Karpas-422 (cell line): ENCODE data around the gene NLGN1. TPM values are rescaled to one million over a fixed set of nuclear protein-coding genes. Genes with fewer than 3 reads are reported as not detected.

Source experiments
- DNase-seq: peaks from one replicate; pipeline ENCODE4 v3.0.0-alpha.2; 2015
- H2AFZ ChIP-seq: fragments of 200-600 bp; sonication (generic); 2 replicates; pipeline ENCODE4 v1.6.1; 2014; ENCODE audit warnings: antibody characterized with exemption, low read length, mixed read lengths
- H3K27ac ChIP-seq: fragments of 200-600 bp; sonication (generic); 2 replicates; pipeline ENCODE4 v1.5.1; 2014; ENCODE audit warnings: mild to moderate bottlenecking, low read length, moderate library complexity
- H3K27me3 ChIP-seq: fragments of 200-600 bp; sonication (generic); 2 replicates; pipeline ENCODE4 v1.6.1; 2014; ENCODE audit warnings: low read length, mixed read lengths
- H3K36me3 ChIP-seq: fragments of 200-600 bp; sonication (generic); 2 replicates; pipeline ENCODE4 v1.6.1; 2014; ENCODE audit warnings: low read length, mixed read lengths; ENCODE audit not compliant: insufficient read depth
- H3K4me1 ChIP-seq: fragments of 200-600 bp; sonication (generic); 2 replicates; pipeline ENCODE4 v1.6.1; 2014; ENCODE audit warnings: mild to moderate bottlenecking, low read length, mixed read lengths
- H3K4me2 ChIP-seq: fragments of 200-600 bp; sonication (generic); 2 replicates; pipeline ENCODE4 v1.6.1; 2014; ENCODE audit warnings: low read length, low read depth, mild to moderate bottlenecking; ENCODE audit not compliant: poor library complexity, severe bottlenecking
- H3K4me3 ChIP-seq: fragments of 200-600 bp; sonication (generic); 2 replicates; pipeline ENCODE4 v1.5.1; 2014; ENCODE audit warnings: mild to moderate bottlenecking, antibody characterized with exemption, low read length, mixed read lengths
- H3K79me2 ChIP-seq: fragments of 200-600 bp; sonication (generic); 2 replicates; pipeline ENCODE4 v1.6.1; 2014; ENCODE audit warnings: mild to moderate bottlenecking, low read length, mixed read lengths
- H3K9ac ChIP-seq: fragments of 200-600 bp; sonication (generic); 2 replicates; pipeline ENCODE4 v1.6.0; 2014; ENCODE audit warnings: low read length
- H3K9me2 ChIP-seq: fragments of 200-600 bp; sonication (generic), shearing (Covaris generic); replicated peaks from 2 replicates; pipeline ENCODE4 v1.6.0; 2014; ENCODE audit warnings: mild to moderate bottlenecking, low read length, moderate library complexity; ENCODE audit not compliant: insufficient read depth
- H3K9me3 ChIP-seq: fragments of 300-700, 200-600 bp; sonication (generic); 2 replicates; pipeline ENCODE4 v1.6.1; 2014; ENCODE audit warnings: low read length, mixed read lengths
- H4K20me1 ChIP-seq: fragments of 200-600 bp; sonication (generic); 2 replicates; pipeline ENCODE4 v1.6.1; 2014; ENCODE audit warnings: mild to moderate bottlenecking, antibody characterized with exemption, low read length, low read depth; ENCODE audit not compliant: insufficient read depth
- total RNA-seq: library from RNA; depleted of rRNA; stranded (reverse); fragments of >200 nt; shearing (Covaris generic); gene quantifications from 2 replicates; pipeline ENCODE4 v1.2.3, GENCODE V29; 2014; ENCODE audit warnings: low replicate concordance

NLGN1 gene
- total RNA-seq, 1 experiment from 2014 or later, result not detected

DNA sequence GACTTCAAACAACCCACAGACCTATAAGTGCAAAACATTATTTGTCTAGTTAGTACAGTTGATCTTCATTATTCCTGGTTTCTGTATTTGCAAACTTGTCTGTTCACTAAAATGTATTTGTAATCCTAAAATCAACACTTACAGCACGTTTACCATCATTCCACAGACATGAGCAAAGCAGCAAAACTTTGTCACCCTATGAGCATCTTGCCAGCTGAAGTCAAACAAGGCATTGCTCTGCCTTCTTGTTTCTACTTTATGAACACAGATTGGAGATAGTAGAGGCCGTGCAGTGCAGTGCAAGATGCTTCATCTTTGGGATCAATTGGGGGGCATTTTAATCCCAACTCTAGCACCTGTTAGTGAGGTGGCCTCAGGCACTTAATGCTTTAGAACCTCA, 202.1 kb downstream of the NLGN1 start:
- H3K9me3 ChIP-seq, result peaks cover 20% of the 10 kb centered on the region
- no peak overlapping the region for H3K4me3 ChIP-seq
- no peaks in the 10 kb centered on the region for H3K9me2 ChIP-seq
- no peaks in the 10 kb centered on the region for H4K20me1 ChIP-seq
- no peak overlapping the region for H3K4me2 ChIP-seq
- H3K4me1 ChIP-seq, result no peaks in the 10 kb centered on the region
- no peak overlapping the region for H3K27ac ChIP-seq
- H2AFZ ChIP-seq, result no peak overlapping the region
- H3K79me2 ChIP-seq, result no peaks in the 10 kb centered on the region
- H3K36me3 ChIP-seq, result no peaks in the 10 kb centered on the region
- no peak overlapping the region for H3K9ac ChIP-seq
- no peak for DNase-seq
- H3K27me3 ChIP-seq, result no peaks in the 10 kb centered on the region

DNA sequence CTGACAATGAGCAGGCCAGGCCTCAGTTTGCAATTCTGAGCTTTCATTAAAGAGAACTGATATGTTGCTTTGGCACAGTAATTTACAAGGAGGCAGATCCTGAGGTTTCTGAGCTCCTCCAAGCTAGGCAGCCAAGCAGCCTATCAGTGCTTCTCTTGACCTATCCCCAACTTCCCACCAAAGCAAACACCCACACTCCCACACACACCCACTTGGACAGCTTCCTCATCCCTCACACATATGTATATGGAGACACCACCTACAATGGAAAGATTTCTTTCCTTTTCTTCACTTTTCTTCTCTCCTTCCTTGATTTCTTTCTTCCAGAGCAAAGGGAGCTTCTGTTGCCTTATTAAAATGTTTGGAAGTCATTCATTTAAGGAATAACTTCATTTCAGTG, 217.0 kb downstream of the NLGN1 start:
- no peaks in the 10 kb centered on the region for H3K4me1 ChIP-seq
- H3K9me3 ChIP-seq, result peaks cover 24% of the 10 kb centered on the region

DNA sequence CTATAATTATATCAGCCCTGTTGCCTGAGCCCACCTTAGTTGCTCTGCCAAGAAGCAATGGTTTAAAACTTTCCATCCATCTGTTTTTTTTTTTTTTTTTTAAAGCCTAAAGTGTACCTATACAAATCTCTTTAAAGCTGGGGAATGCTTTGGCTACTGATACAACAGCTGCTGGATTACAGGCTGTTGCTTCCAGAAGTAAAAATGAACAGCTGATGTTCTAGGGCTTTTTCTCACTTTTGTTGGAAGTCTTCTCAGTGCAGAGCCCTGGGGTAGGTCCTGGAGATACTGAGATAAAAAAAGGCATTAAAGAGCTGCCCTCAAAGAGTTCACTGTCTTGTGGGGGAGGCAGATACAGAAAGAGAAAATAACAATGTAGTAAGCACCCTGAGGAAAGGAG, 218.1 kb downstream of the NLGN1 start:
- Histone ChIP-seq H3K4me3 (no peak overlapping the region), H3K9ac (no peak overlapping the region), H2AFZ (no peak overlapping the region), H3K27ac (no peak overlapping the region), H3K4me1 (no peaks in the 10 kb centered on the region), H3K4me2 (no peak overlapping the region), H3K79me2 (no peaks in the 10 kb centered on the region), H4K20me1 (no peaks in the 10 kb centered on the region), H3K27me3 (no peaks in the 10 kb centered on the region), H3K9me2 (no peaks in the 10 kb centered on the region), H3K9me3 (peaks cover 30% of the 10 kb centered on the region), H3K36me3 (no peaks in the 10 kb centered on the region)
- no peak for DNase-seq

More for the DNA sequence above, 217.0 kb downstream of the NLGN1 start:
- H3K9me2 ChIP-seq, result no peaks in the 10 kb centered on the region
- H3K4me2 ChIP-seq, result no peak overlapping the region
- no peaks in the 10 kb centered on the region for H4K20me1 ChIP-seq
- H3K27me3 ChIP-seq, result no peaks in the 10 kb centered on the region
- no peak overlapping the region for H3K9ac ChIP-seq
- no peak overlapping the region for H2AFZ ChIP-seq
- DNase-seq, result no peak
- no peaks in the 10 kb centered on the region for H3K36me3 ChIP-seq
- H3K79me2 ChIP-seq, result no peaks in the 10 kb centered on the region
- H3K4me3 ChIP-seq, result no peak overlapping the region
- H3K27ac ChIP-seq, result no peak overlapping the region

DNA sequence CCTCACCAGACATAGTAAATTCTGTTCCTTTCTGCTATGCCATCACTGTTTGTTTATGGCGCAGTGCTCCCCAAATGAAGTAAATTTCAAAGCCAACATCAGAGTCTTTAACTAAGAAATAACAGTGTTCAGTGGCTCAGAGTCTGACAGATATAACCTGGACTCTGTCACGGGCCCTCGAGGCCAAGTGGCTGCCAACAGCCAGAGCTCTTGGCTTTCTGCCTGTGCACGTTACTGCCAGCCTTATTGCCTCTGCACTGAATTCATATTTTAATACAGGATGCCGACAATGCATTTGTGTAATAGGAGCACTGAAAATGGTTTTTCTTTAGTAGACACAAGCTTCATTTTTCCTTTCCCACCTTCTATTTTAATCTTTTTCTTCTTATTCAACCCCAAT, 219.9 kb downstream of the NLGN1 start:
- no peaks in the 10 kb centered on the region for H3K9me2 ChIP-seq

DNA sequence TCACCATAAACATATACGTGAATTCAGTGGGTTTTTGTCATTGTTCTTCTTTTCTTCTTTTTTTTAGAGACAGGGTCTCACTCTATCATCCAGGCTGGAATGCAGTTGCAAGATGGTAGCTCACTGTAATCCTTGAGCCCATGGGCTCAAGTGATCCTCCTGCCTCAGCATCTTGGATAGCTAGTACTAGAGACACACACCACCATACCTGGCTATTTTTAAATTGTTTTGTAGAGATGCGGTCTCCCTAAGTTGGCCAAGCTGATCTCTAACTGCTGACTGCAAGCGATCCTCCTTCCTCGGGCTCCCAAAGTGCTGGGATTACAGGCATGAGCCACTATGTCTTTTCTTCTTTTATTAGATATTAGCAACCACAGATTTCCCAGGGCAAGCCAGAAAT, 220.6 kb downstream of the NLGN1 start:
- H4K20me1 ChIP-seq, result no peaks in the 10 kb centered on the region

More for the DNA sequence above, 219.9 kb downstream of the NLGN1 start:
- Histone ChIP-seq H3K27me3 (no peaks in the 10 kb centered on the region), H3K27ac (no peak overlapping the region), H3K36me3 (no peaks in the 10 kb centered on the region), H2AFZ (no peak overlapping the region), H4K20me1 (no peaks in the 10 kb centered on the region), H3K9ac (no peak overlapping the region), H3K4me3 (no peak overlapping the region), H3K9me3 (peaks cover 27% of the 10 kb centered on the region), H3K4me1 (no peaks in the 10 kb centered on the region), H3K4me2 (no peak overlapping the region), H3K79me2 (no peaks in the 10 kb centered on the region)
- DNase-seq, result no peak

DNA sequence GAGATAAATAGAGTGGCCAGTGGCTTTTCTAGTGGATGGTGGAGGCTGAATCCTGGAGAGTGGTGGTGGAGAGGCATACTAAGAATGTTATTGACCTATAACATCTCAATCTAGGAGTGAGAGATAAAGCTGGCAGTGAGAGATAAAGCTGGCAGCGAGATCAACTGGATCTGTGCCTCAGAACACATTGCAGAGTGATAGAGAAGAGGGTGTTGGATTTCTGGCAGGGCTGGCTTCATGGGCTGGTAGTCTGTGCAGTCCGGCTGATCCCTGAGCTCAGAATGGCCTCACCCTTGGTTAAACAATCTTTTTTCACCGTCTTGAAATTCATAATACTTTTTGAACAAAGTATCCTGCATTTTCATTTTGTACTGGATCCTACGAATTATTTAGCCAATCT, 221.2 kb downstream of the NLGN1 start:
- Histone ChIP-seq H3K27ac (no peak overlapping the region), H3K9me3 (peaks cover 23% of the 10 kb centered on the region), H3K79me2 (no peaks in the 10 kb centered on the region), H3K27me3 (no peaks in the 10 kb centered on the region), H3K4me3 (no peak overlapping the region), H3K9me2 (no peaks in the 10 kb centered on the region), H3K4me1 (no peaks in the 10 kb centered on the region), H2AFZ (no peak overlapping the region), H3K4me2 (no peak overlapping the region), H3K9ac (no peak overlapping the region), H3K36me3 (no peaks in the 10 kb centered on the region), H4K20me1 (no peaks in the 10 kb centered on the region)
- DNase-seq, result no peak

More for the DNA sequence above, 220.6 kb downstream of the NLGN1 start:
- H3K9me3 ChIP-seq, result peaks cover 25% of the 10 kb centered on the region
- DNase-seq, result no peak
- no peaks in the 10 kb centered on the region for H3K9me2 ChIP-seq
- H3K27ac ChIP-seq, result no peak overlapping the region
- H2AFZ ChIP-seq, result no peak overlapping the region
- H3K27me3 ChIP-seq, result no peaks in the 10 kb centered on the region
- no peaks in the 10 kb centered on the region for H3K4me1 ChIP-seq
- no peaks in the 10 kb centered on the region for H3K36me3 ChIP-seq
- no peak overlapping the region for H3K9ac ChIP-seq
- H3K4me3 ChIP-seq, result no peak overlapping the region
- H3K4me2 ChIP-seq, result no peak overlapping the region
- H3K79me2 ChIP-seq, result no peaks in the 10 kb centered on the region

DNA sequence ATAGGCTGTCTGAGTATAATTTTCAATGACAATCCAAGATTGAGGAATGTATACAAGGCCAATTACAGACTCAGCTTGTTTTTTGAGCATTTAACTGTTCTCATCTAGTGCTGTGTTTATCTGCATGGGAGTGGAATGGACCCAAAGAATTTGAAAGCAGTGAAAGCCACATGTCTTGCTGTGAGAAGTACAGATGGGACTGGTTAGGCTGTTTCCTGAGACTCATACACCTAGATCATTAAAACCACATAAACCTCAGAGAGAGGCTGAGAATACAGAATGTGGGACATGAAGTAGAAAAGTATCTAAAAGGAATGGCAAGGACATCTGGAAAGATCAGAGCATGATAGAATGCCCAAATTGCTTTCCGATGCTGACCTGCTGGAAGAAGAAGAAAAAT, 224.6 kb downstream of the NLGN1 start:
- Histone ChIP-seq H3K9ac (no peak overlapping the region), H3K4me1 (no peaks in the 10 kb centered on the region), H3K9me2 (no peaks in the 10 kb centered on the region), H3K4me3 (no peak overlapping the region), H3K79me2 (no peaks in the 10 kb centered on the region), H4K20me1 (no peaks in the 10 kb centered on the region), H3K27me3 (no peaks in the 10 kb centered on the region), H3K27ac (no peak overlapping the region), H3K36me3 (no peaks in the 10 kb centered on the region), H3K9me3 (peaks cover 22% of the 10 kb centered on the region), H3K4me2 (no peak overlapping the region), H2AFZ (no peak overlapping the region)
- no peak for DNase-seq

DNA sequence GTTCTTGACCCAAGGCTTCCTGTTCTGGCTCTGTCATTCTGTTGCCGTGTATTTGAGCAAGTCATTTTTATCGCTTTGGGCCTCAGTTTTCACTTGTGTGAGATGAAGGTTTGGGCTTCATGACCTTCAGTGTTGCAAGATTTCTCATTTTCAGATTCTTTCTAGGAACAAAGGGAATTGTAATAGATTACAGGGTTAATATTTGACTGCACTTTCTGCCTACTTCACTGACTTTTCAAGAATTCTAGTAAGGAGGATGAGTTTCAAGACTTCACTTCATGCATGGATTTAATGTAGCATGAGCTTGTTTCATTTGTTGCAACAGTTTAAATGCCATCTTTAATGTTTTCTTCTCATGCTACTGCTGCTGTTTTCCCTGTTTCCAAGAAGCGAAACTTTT, 226.5 kb downstream of the NLGN1 start:
- H3K27me3 ChIP-seq, result no peaks in the 10 kb centered on the region
- no peaks in the 10 kb centered on the region for H3K4me1 ChIP-seq
- no peaks in the 10 kb centered on the region for H4K20me1 ChIP-seq

DNA sequence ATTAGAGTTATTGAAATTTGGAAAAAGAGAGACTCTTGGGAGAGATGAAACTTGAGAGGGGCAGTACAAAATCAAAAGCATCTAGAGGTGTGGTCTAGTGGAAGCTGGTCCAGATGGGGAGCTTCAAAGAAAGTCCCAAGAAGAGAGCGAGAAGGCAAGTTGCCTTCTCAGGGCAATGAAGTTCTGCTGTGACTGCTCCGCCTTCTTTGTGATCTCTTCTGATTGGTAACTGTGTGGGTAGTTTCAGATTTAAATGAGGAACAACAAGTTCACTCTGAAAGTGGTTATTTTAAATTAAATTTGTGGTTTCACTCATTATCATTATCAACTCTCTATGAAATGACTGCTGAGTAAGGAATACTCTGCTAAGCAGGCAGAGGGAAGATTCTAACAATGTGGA, 233.3 kb downstream of the NLGN1 start:
- Histone ChIP-seq H2AFZ (no peak overlapping the region), H3K27ac (no peak overlapping the region), H3K27me3 (no peaks in the 10 kb centered on the region), H3K36me3 (no peaks in the 10 kb centered on the region), H3K4me1 (no peaks in the 10 kb centered on the region), H3K9me2 (no peaks in the 10 kb centered on the region), H4K20me1 (no peaks in the 10 kb centered on the region), H3K9ac (no peak overlapping the region), H3K79me2 (no peaks in the 10 kb centered on the region), H3K4me3 (no peak overlapping the region), H3K9me3 (peaks cover 22% of the 10 kb centered on the region), H3K4me2 (no peak overlapping the region)
- DNase-seq, result no peak

More for the DNA sequence above, 226.5 kb downstream of the NLGN1 start:
- H3K9ac ChIP-seq, result no peak overlapping the region
- H3K79me2 ChIP-seq, result no peaks in the 10 kb centered on the region
- H3K36me3 ChIP-seq, result no peaks in the 10 kb centered on the region
- H3K9me2 ChIP-seq, result no peaks in the 10 kb centered on the region
- DNase-seq, result no peak
- no peak overlapping the region for H3K4me3 ChIP-seq
- peaks cover 33% of the 10 kb centered on the region for H3K9me3 ChIP-seq
- H3K27ac ChIP-seq, result no peak overlapping the region
- H2AFZ ChIP-seq, result no peak overlapping the region
- no peak overlapping the region for H3K4me2 ChIP-seq
